ENCODE data around the gene IFITM1. TPM values are rescaled to one million over a fixed set of nuclear protein-coding genes. Genes with fewer than 3 reads are reported as not detected.

Gene IFITM1
- total RNA-seq, 2 experiments from 2014 or later, result 286 to 306 TPM

DNA sequence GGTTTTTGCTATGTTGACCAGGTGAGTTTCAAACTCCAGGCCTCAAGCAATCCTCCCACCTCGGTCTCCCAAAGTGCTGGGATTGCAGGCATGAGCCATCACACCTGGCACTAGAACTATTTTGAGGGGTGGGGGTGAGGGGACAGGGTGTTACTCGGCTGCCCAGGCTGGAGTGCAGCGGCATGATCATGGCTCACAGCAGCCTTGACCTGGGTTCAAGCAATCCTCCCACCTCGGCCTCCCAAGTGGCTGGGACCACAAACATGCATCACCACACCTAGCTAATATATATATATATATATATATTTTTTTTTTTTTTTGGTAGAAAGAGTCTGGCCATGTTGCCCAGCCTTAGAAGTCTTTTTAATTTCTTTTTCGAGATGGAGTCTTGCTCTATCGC, 23.9 kb downstream of the IFITM1 start:
- no peak overlapping the region for H3K4me3 ChIP-seq (ENCODE audit: low read length)
- H3K4me1 ChIP-seq (ENCODE audit: insufficient read depth, low read length), result peaks cover 26% of the 10 kb centered on the region
- H3K27me3 Mint-ChIP-seq, result no peaks in the 10 kb centered on the region
- H3K27ac Mint-ChIP-seq, result no peak overlapping the region
- no peaks in the 10 kb centered on the region for H3K9me3 Mint-ChIP-seq
- H3K9me3 ChIP-seq (ENCODE audit: control insufficient read depth in 1 of 2, insufficient read depth in 1 of 2, low read length in 2 of 2), result no peaks in the 10 kb centered on the region
- H3K36me3 Mint-ChIP-seq (ENCODE audit: low read depth), result no peaks in the 10 kb centered on the region
- no peak overlapping the region for H3K27ac ChIP-seq (ENCODE audit: low read depth in 1 of 2, low read length in 2 of 2)
- intact Hi-C loops (cut with DNase I, micrococcal nuclease), result loop anchor here in 1 of 2 experiments (2.0 kb wide), 1 partner anchor 15 kb away; no protein-coding TSS in a partner anchor
- POLR2A ChIA-PET, result interaction anchor here (1.0 kb wide), 1 partner anchor 130 kb away, joined by 4 read pairs; the partner anchor contains the start of genes BET1L and RIC8A
- CTCF ChIA-PET, result no interaction called here
- H3K36me3 ChIP-seq (ENCODE audit: insufficient read depth, low read length), result no peaks in the 10 kb centered on the region
- TF ChIP-seq, protein P1, sequence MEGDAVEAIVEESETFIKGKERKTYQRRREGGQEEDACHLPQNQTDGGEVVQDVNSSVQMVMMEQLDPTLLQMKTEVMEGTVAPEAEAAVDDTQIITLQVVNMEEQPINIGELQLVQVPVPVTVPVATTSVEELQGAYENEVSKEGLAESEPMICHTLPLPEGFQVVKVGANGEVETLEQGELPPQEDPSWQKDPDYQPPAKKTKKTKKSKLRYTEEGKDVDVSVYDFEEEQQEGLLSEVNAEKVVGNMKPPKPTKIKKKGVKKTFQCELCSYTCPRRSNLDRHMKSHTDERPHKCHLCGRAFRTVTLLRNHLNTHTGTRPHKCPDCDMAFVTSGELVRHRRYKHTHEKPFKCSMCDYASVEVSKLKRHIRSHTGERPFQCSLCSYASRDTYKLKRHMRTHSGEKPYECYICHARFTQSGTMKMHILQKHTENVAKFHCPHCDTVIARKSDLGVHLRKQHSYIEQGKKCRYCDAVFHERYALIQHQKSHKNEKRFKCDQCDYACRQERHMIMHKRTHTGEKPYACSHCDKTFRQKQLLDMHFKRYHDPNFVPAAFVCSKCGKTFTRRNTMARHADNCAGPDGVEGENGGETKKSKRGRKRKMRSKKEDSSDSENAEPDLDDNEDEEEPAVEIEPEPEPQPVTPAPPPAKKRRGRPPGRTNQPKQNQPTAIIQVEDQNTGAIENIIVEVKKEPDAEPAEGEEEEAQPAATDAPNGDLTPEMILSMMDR (IDR thresholded peaks at IDR 0.05), result no peak
- peaks cover 40% of the 10 kb centered on the region for H3K4me1 Mint-ChIP-seq (ENCODE audit: low read depth)
- H3K27me3 ChIP-seq (ENCODE audit: control insufficient read depth in 1 of 2, insufficient read depth in 2 of 2, low read length in 2 of 2), result no peaks in the 10 kb centered on the region
- DNase-seq (no peak), ATAC-seq (ENCODE audit: poor library complexity) (no peak)
- no peak overlapping the region for H3K4me3 Mint-ChIP-seq

- intact Hi-C loops (cut with DNase I, micrococcal nuclease), result no loop called here
- POLR2A ChIA-PET, result interaction anchor here (0.9 to 1.3 kb wide), 4 partner anchors 9 to 133 kb away, joined by 3 to 4 read pairs (median 3); partner anchors contain the start of genes BET1L and RIC8A
- no peaks in the 10 kb centered on the region for H3K36me3 ChIP-seq (ENCODE audit: insufficient read depth, low read length)
- H3K4me3 Mint-ChIP-seq, result no peak overlapping the region
- no peaks in the 10 kb centered on the region for H3K27me3 ChIP-seq (ENCODE audit: control insufficient read depth in 1 of 2, insufficient read depth in 2 of 2, low read length in 2 of 2)
- TF ChIP-seq, protein P1 (IDR thresholded peaks at IDR 0.05), result no peak
- DNase-seq (no peak), ATAC-seq (ENCODE audit: poor library complexity) (no peak)
- H3K27me3 Mint-ChIP-seq, result no peaks in the 10 kb centered on the region
- no peak overlapping the region for H3K4me3 ChIP-seq (ENCODE audit: low read length)
- H3K4me1 ChIP-seq (ENCODE audit: insufficient read depth, low read length), result peaks cover 21% of the 10 kb centered on the region
- H3K27ac Mint-ChIP-seq, result no peak overlapping the region
- H3K36me3 Mint-ChIP-seq (ENCODE audit: low read depth), result no peaks in the 10 kb centered on the region
- peaks cover 0 to 10% of the 10 kb centered on the region in 2 experiments for H3K9me3 ChIP-seq (ENCODE audit: control insufficient read depth in 1 of 2, insufficient read depth in 1 of 2, low read length in 2 of 2)
- H3K4me1 Mint-ChIP-seq (ENCODE audit: low read depth), result peaks cover 29% of the 10 kb centered on the region
- H3K27ac ChIP-seq (ENCODE audit: low read depth in 1 of 2, low read length in 2 of 2), result no peak overlapping the region
- H3K9me3 Mint-ChIP-seq, result no peaks in the 10 kb centered on the region
- CTCF ChIA-PET, result interaction anchor here (1.2 kb wide), 1 partner anchor 16 kb away, joined by 4 read pairs; no protein-coding TSS in a partner anchor
These were observed 26.1 kb downstream of the IFITM1 start for GRCh38 chr11:339963-340362.

DNA sequence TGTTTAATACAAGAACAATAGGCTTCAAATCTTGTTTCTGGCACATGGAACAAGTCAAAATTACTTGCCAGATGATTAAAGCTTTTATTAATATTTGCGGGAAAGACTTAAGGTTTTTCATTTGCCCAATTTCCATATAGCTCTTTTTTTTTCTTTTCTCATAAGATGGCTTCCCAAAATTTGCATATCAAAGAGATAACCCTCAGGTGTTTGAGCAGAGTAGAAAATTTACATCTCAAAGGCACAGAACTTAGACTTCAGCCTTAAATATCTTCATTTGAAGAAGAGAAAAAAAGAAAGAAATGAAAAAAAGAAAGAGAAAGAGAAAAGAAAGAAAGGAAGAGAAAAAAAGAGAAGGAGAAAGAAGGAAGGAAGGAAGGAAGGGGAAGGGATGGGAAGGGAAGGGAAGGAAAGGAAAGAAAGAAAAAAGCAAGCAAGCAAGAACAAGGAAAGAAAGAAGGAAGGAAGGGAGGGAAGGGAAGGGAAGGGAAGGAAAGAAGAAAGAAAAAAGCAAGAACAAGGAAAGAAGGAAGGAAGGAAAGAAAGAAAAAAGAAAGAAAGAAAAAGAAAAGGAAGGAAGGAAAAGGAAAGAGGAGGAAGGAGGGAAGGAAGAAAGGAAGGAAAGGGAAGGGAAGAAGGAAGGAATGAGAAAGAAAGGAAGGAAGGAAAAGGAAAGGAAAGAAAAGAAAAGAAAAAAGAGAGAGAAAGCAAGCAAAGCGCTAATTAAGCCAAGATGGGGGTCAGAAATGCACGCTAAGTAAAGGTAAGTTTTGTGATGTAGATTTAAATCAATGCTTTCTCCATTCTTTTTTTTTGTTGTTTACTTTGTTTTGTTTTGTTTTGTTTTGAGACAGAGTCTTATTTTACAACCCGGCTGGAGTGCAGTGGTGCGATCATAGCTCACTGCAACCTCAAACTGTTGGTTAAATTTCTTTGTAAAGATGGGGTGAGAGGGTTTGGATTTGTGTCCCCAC, 27.0 kb downstream of the IFITM1 start:
- Histone ChIP-seq H3K4me1 (ENCODE audit: insufficient read depth, low read length) (peaks cover 19% of the 10 kb centered on the region), H3K9me3 (ENCODE audit: control insufficient read depth in 1 of 2, insufficient read depth in 1 of 2, low read length in 2 of 2) (peaks cover 0 to 10% of the 10 kb centered on the region in 2 experiments), H3K27me3 (ENCODE audit: control insufficient read depth in 1 of 2, insufficient read depth in 2 of 2, low read length in 2 of 2) (no peaks in the 10 kb centered on the region), H3K36me3 (ENCODE audit: insufficient read depth, low read length) (no peaks in the 10 kb centered on the region), H3K4me3 (ENCODE audit: low read length) (no peak overlapping the region), H3K27ac (ENCODE audit: low read depth in 1 of 2, low read length in 2 of 2) (no peak overlapping the region)
- DNase-seq (no peak), ATAC-seq (ENCODE audit: poor library complexity) (no peak)
- H3K27me3 Mint-ChIP-seq, result no peaks in the 10 kb centered on the region
- ChIA-PET CTCF (interaction anchor here (1.2 kb wide), 1 partner anchor 15 kb away, joined by 4 read pairs; no protein-coding TSS in a partner anchor), POLR2A (interaction anchor here (1.2 to 1.3 kb wide), 3 partner anchors 10 to 15 kb away, joined by 3 to 4 read pairs (median 3); no protein-coding TSS in a partner anchor)
- peaks cover 23% of the 10 kb centered on the region for H3K4me1 Mint-ChIP-seq (ENCODE audit: low read depth)
- H3K27ac Mint-ChIP-seq, result no peak overlapping the region
- no peaks in the 10 kb centered on the region for H3K9me3 Mint-ChIP-seq
- TF ChIP-seq, protein P1 (IDR thresholded peaks at IDR 0.05), result no peak
- no peaks in the 10 kb centered on the region for H3K36me3 Mint-ChIP-seq (ENCODE audit: low read depth)
- no peak overlapping the region for H3K4me3 Mint-ChIP-seq
- intact Hi-C loops (cut with DNase I, micrococcal nuclease), result no loop called here
